SK-N-SH treated with all-trans-retinoic acid at 6 μM for 48 hours (cell line): ENCODE data around the gene PLXNC1.

ENCODE experiments used
- ATAC-seq: fragments of 200-7000 bp; cut with Tn5 transposase; 3 replicates; pipeline ENCODE4 v1.9.1; 2020; ENCODE audit warnings: mild to moderate bottlenecking, moderate library complexity
- ARNTL ChIP-seq: fragments of 450-650 bp; formaldehyde crosslinking; IDR thresholded peaks from 2 replicates; pipeline ENCODE4 v1.5.0; 2020; ENCODE audit warnings: low read depth, mild to moderate bottlenecking, moderate library complexity, borderline replicate concordance
- BACH2 ChIP-seq: fragments of 250-450 bp; sonication (Bioruptor Pico); IDR thresholded peaks from 2 replicates; pipeline ENCODE4 v1.9.0; 2021; ENCODE audit warnings: mild to moderate bottlenecking, borderline replicate concordance
- CSDC2 ChIP-seq: fragments of 250-450 bp; sonication (Bioruptor Pico); IDR thresholded peaks from 2 replicates; pipeline ENCODE4 v1.5.0; 2020; ENCODE audit warnings: mild to moderate bottlenecking, moderate library complexity
- ESRRG ChIP-seq: fragments of 250-450 bp; sonication (Bioruptor Pico); IDR thresholded peaks from 2 replicates; pipeline ENCODE4 v1.6.1; 2021; ENCODE audit warnings: mild to moderate bottlenecking
- GLIS3 ChIP-seq: fragments of 250-450 bp; sonication (Bioruptor Pico); IDR thresholded peaks from 2 replicates; pipeline ENCODE4 v1.5.0; 2020; ENCODE audit warnings: mild to moderate bottlenecking, moderate library complexity
- ISL1 ChIP-seq: fragments of 250-450 bp; sonication (Bioruptor Pico); IDR thresholded peaks from 2 replicates; pipeline ENCODE4 v2.1.2; 2022; ENCODE audit warnings: mild to moderate bottlenecking, moderate library complexity
- OSR1 ChIP-seq: fragments of 250-450 bp; sonication (Bioruptor Pico); IDR thresholded peaks from 2 replicates; pipeline ENCODE4 v1.8.0; 2022; ENCODE audit warnings: moderate library complexity, mild to moderate bottlenecking, inconsistent platforms
- PPARA ChIP-seq: fragments of 250-450 bp; sonication (Bioruptor Pico); IDR thresholded peaks from 2 replicates; pipeline ENCODE4 v1.5.0; 2020; ENCODE audit warnings: mild to moderate bottlenecking, borderline replicate concordance
- RARB ChIP-seq: fragments of 250-450 bp; sonication (Bioruptor Pico); IDR thresholded peaks from 2 replicates; pipeline ENCODE4 v1.8.0; 2021; ENCODE audit warnings: mild to moderate bottlenecking, moderate library complexity
- SNAI2 ChIP-seq: fragments of 250-450 bp; sonication (Bioruptor Pico); IDR thresholded peaks from 2 replicates; pipeline ENCODE4 v1.5.0; 2020; ENCODE audit warnings: mild to moderate bottlenecking, moderate library complexity
- TCF4 ChIP-seq: fragments of 250-450 bp; sonication (Bioruptor Pico); IDR thresholded peaks from 2 replicates; pipeline ENCODE4 v1.8.0; 2021; ENCODE audit warnings: mild to moderate bottlenecking, moderate library complexity, borderline replicate concordance
- TOX ChIP-seq: fragments of 250-450 bp; sonication (Bioruptor Pico); IDR thresholded peaks from 2 replicates; pipeline ENCODE4 v1.8.0; 2021; ENCODE audit warnings: mild to moderate bottlenecking, moderate library complexity, borderline replicate concordance
- ZFP3 ChIP-seq: fragments of 250-450 bp; sonication (Bioruptor Pico); IDR thresholded peaks from 2 replicates; pipeline ENCODE4 v1.5.0; 2020; ENCODE audit warnings: mild to moderate bottlenecking, moderate library complexity
- ZFP30 ChIP-seq: fragments of 450-650 bp; formaldehyde crosslinking; IDR thresholded peaks from 2 replicates; pipeline ENCODE4 v1.5.0; 2022; ENCODE audit warnings: mild to moderate bottlenecking, moderate library complexity
- ZNF565 ChIP-seq: fragments of 450-650 bp; formaldehyde crosslinking; conservative IDR thresholded peaks from 2 replicates; pipeline ENCODE4 v1.5.0; 2020; ENCODE audit warnings: low read depth, mild to moderate bottlenecking, moderate library complexity
- ZNF70 ChIP-seq: fragments of 450-650 bp; formaldehyde crosslinking; IDR thresholded peaks from 2 replicates; pipeline ENCODE4 v1.5.0; 2020; ENCODE audit warnings: mild to moderate bottlenecking, moderate library complexity
- ZNF8 ChIP-seq: fragments of 450-650 bp; formaldehyde crosslinking; IDR thresholded peaks from 2 replicates; pipeline ENCODE4 v1.5.0; 2020; ENCODE audit warnings: mild to moderate bottlenecking, moderate library complexity
- TF ChIP-seq, protein P1 (sequence below): fragments of 250-450 bp; sonication (Bioruptor Pico); IDR thresholded peaks from 2 replicates; pipeline ENCODE4 v1.5.1; 2020; ENCODE audit warnings: low read depth, mild to moderate bottlenecking, moderate library complexity
- TF ChIP-seq, protein P2 (sequence below): fragments of 250-450 bp; sonication (Bioruptor Pico); IDR thresholded peaks from 2 replicates; pipeline ENCODE4 v1.8.0; 2020; ENCODE audit warnings: mild to moderate bottlenecking, moderate library complexity, borderline replicate concordance
- TF ChIP-seq, protein P3 (sequence below): fragments of 250-450 bp; sonication (Bioruptor Pico); IDR thresholded peaks from 2 replicates; pipeline ENCODE4 v1.5.0; 2020; ENCODE audit warnings: mild to moderate bottlenecking, moderate library complexity
- TF ChIP-seq, protein P4 (sequence below): fragments of 250-450 bp; sonication (Bioruptor Pico); IDR thresholded peaks from 2 replicates; pipeline ENCODE4 v1.5.1; 2021; ENCODE audit warnings: mild to moderate bottlenecking, moderate library complexity

PLXNC1 gene

DNA sequence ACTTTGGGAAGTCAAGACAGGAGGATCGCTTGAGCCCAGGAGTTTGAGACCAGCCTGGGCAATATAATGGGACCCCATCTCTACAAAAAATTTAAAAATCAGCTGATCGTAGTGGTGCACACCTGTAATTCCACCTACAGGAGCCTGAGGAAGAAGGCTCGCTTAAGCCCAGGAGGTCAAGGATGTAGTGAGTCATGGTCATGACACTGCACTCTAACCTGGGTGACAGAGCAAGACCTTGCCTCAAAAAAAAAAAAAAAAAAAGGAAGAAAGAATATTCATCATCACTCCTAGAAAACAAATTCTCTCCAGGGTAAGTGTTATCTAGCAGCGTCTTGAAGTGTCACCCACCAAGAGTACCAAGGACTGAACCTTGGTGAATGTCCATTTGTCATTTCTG lies 34.2 kb upstream of the PLXNC1 start:
- no peak for TF ChIP-seq ZNF8 (CRISPR knock-in tag)
- TF ChIP-seq RARB (CRISPR knock-in tag): no peak
- no peak for TF ChIP-seq ARNTL (CRISPR knock-in tag)
- no peak for TF ChIP-seq ZNF70
- TF ChIP-seq ZFP30: no peak
- TF ChIP-seq, protein P1, sequence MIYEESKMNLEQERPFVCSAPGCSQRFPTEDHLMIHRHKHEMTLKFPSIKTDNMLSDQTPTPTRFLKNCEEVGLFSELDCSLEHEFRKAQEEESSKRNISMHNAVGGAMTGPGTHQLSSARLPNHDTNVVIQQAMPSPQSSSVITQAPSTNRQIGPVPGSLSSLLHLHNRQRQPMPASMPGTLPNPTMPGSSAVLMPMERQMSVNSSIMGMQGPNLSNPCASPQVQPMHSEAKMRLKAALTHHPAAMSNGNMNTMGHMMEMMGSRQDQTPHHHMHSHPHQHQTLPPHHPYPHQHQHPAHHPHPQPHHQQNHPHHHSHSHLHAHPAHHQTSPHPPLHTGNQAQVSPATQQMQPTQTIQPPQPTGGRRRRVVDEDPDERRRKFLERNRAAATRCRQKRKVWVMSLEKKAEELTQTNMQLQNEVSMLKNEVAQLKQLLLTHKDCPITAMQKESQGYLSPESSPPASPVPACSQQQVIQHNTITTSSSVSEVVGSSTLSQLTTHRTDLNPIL: no peak
- no peak for TF ChIP-seq BACH2
- TF ChIP-seq OSR1: no peak
- TF ChIP-seq ZFP3 (CRISPR knock-in tag): no peak
- TF ChIP-seq, protein P2, sequence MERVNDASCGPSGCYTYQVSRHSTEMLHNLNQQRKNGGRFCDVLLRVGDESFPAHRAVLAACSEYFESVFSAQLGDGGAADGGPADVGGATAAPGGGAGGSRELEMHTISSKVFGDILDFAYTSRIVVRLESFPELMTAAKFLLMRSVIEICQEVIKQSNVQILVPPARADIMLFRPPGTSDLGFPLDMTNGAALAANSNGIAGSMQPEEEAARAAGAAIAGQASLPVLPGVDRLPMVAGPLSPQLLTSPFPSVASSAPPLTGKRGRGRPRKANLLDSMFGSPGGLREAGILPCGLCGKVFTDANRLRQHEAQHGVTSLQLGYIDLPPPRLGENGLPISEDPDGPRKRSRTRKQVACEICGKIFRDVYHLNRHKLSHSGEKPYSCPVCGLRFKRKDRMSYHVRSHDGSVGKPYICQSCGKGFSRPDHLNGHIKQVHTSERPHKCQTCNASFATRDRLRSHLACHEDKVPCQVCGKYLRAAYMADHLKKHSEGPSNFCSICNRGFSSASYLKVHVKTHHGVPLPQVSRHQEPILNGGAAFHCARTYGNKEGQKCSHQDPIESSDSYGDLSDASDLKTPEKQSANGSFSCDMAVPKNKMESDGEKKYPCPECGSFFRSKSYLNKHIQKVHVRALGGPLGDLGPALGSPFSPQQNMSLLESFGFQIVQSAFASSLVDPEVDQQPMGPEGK (CRISPR knock-in tag): no peak
- no peak for TF ChIP-seq CSDC2
- no peak for ATAC-seq

DNA sequence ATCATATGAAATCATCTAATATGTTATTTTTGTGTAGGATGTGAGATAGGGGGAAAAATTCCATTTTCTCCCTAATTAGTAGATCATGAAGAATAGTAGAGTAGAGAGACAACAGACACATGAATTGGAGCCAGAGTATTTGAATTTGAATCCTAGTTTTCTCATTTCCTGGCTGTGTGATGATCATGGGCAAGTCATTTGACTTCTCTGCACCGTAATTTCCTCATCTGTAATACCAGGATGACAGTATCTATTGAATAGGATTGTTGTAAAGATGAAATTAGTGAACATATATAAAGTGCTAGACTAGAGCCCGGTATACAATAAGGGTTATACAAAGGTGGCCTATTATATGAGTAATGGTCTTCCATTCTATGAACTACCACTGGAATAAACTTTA lies 32.2 kb upstream of the PLXNC1 start:
- TF ChIP-seq ZNF8 (CRISPR knock-in tag): no peak
- TF ChIP-seq, protein P3, sequence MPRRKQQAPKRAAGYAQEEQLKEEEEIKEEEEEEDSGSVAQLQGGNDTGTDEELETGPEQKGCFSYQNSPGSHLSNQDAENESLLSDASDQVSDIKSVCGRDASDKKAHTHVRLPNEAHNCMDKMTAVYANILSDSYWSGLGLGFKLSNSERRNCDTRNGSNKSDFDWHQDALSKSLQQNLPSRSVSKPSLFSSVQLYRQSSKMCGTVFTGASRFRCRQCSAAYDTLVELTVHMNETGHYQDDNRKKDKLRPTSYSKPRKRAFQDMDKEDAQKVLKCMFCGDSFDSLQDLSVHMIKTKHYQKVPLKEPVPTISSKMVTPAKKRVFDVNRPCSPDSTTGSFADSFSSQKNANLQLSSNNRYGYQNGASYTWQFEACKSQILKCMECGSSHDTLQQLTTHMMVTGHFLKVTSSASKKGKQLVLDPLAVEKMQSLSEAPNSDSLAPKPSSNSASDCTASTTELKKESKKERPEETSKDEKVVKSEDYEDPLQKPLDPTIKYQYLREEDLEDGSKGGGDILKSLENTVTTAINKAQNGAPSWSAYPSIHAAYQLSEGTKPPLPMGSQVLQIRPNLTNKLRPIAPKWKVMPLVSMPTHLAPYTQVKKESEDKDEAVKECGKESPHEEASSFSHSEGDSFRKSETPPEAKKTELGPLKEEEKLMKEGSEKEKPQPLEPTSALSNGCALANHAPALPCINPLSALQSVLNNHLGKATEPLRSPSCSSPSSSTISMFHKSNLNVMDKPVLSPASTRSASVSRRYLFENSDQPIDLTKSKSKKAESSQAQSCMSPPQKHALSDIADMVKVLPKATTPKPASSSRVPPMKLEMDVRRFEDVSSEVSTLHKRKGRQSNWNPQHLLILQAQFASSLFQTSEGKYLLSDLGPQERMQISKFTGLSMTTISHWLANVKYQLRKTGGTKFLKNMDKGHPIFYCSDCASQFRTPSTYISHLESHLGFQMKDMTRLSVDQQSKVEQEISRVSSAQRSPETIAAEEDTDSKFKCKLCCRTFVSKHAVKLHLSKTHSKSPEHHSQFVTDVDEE: no peak
- no peak for TF ChIP-seq SNAI2
- no peak for TF ChIP-seq PPARA
- TF ChIP-seq GLIS3 (CRISPR knock-in tag): no peak
- no peak for TF ChIP-seq ARNTL (CRISPR knock-in tag)
- TF ChIP-seq ZNF565 (CRISPR knock-in tag): no peak
- TF ChIP-seq CSDC2: no peak
- TF ChIP-seq BACH2: no peak
- no peak for TF ChIP-seq TOX (CRISPR knock-in tag)
- TF ChIP-seq, protein P4, sequence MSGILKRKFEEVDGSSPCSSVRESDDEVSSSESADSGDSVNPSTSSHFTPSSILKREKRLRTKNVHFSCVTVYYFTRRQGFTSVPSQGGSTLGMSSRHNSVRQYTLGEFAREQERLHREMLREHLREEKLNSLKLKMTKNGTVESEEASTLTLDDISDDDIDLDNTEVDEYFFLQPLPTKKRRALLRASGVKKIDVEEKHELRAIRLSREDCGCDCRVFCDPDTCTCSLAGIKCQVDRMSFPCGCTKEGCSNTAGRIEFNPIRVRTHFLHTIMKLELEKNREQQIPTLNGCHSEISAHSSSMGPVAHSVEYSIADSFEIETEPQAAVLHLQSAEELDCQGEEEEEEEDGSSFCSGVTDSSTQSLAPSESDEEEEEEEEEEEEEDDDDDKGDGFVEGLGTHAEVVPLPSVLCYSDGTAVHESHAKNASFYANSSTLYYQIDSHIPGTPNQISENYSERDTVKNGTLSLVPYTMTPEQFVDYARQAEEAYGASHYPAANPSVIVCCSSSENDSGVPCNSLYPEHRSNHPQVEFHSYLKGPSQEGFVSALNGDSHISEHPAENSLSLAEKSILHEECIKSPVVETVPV: no peak
- no peak for TF ChIP-seq ZFP3 (CRISPR knock-in tag)
- TF ChIP-seq TCF4 (CRISPR knock-in tag): no peak
- no peak for TF ChIP-seq ISL1 (CRISPR knock-in tag)
- TF ChIP-seq, protein P2 (CRISPR knock-in tag): no peak
- no peak for ATAC-seq

DNA sequence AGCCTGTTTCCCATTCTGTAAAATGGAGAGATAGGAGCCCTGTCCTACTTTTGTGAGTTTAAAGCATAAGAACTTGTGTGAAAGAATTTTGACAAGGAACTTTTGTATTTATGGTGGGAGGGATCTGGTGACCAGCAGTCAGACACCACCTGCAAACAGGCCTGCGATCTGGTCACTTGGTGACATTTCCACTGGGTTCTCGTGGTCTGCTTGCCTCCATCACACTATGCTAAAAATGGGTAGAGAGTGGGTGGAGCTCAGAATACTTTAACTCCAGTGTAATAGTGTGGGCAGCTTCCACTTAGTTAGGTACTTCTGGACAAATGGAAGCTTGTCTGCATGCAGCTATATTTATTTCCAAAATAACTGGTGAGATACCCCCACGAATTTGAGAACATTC lies 26.5 kb upstream of the PLXNC1 start:
- TF ChIP-seq, protein P1: no peak
- TF ChIP-seq PPARA: no peak
- TF ChIP-seq OSR1: no peak
- TF ChIP-seq, protein P2 (CRISPR knock-in tag): no peak
- TF ChIP-seq ZNF565 (CRISPR knock-in tag): no peak
- TF ChIP-seq TOX (CRISPR knock-in tag): no peak
- no peak for TF ChIP-seq ESRRG

More for the DNA sequence above, 26.5 kb upstream of the PLXNC1 start:
- ATAC-seq: no peak
